DND-41 (cell line): ENCODE data around the gene ALCAM.

Experiments used
- CTCF ChIP-seq: IDR thresholded peaks from 2 replicates; pipeline ENCODE4 v1.5.1; 2012; ENCODE audit warnings: borderline replicate concordance, low read length, moderate library complexity, mild to moderate bottlenecking; ENCODE audit not compliant: poor library complexity, severe bottlenecking; ENCODE audit errors: extremely low read depth
- EZH2 ChIP-seq: IDR thresholded peaks from 3 replicates; pipeline ENCODE4 v1.6.1; 2012; ENCODE audit warnings: borderline replicate concordance, low read depth, mild to moderate bottlenecking, moderate library complexity, low read length, inconsistent platforms; ENCODE audit not compliant: severe bottlenecking

DNA sequence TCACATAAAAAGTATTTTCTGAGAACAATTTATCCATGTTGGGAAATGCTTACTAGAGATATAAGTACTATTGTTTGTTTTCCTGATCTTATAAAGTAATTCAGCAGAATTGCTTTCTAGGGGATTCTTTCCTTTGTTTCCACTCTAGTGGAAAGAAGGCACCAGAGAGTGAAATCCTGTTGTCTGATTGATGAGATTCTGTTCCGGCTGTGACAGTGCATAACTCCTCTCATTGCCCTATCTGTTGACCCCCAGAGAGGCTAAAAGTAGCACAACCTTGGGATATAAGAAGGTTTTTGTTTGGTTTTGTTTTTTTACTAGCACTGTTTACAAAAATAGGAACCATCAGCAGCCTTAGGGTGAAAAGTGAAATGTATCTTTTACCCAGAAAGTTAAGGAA is 114.1 kb downstream of the ALCAM start:
- TF ChIP-seq CTCF: no peak
- TF ChIP-seq EZH2: no peak
